Activated T-helper 2 cell treated with anti-CD3 and anti-CD28 coated beads, Interferon-gamma antibody, Interleukin-2, Interleukin-4, amounts not matched to agents 10 μg/mL and 5 μg/mL and 100 μg/mL, durations not matched to agents 14 hours and 24 hours and 36 hours (primary cell): ENCODE measurements around the gene HOXC11. TPM values are rescaled to one million over a fixed set of nuclear protein-coding genes. Genes with fewer than 3 reads are reported as not detected.

Source experiments
- DNase-seq: peaks from one replicate; pipeline ENCODE4 v3.0.0; 2021; ENCODE audit warnings: low spot score
- H3K27ac Mint-ChIP-seq: one replicate; pipeline ENCODE4 v1.8.0; 2021; ENCODE audit warnings: mixed read lengths
- H3K27me3 Mint-ChIP-seq: one replicate; pipeline ENCODE4 v1.8.0; 2021; ENCODE audit warnings: low read depth, mixed read lengths
- H3K36me3 Mint-ChIP-seq: one replicate; pipeline ENCODE4 v1.8.0; 2021; ENCODE audit warnings: low read depth, mixed read lengths
- H3K4me1 Mint-ChIP-seq: one replicate; pipeline ENCODE4 v1.8.0; 2021; ENCODE audit warnings: low read depth, mixed read lengths
- H3K4me3 Mint-ChIP-seq: one replicate; pipeline ENCODE4 v1.8.0; 2021; ENCODE audit warnings: low read depth, mild to moderate bottlenecking, moderate library complexity, mixed read lengths
- H3K9me3 Mint-ChIP-seq: one replicate; pipeline ENCODE4 v1.8.0; 2021; ENCODE audit warnings: mixed read lengths
- intact Hi-C: fragments of 100-400 bp; cut with micrococcal nuclease; formaldehyde crosslinking; loops from one replicate; pipeline ENCODE4 v1.15.1; 2023
- total RNA-seq: library from RNA; stranded (reverse); gene quantifications from 2 replicates; pipeline ENCODE4 v1.2.3, GENCODE V29; 2022

The HOXC11 gene
- total RNA-seq, 1 donor from 2014 or later: not detected

- no peak overlapping the region for H3K27ac Mint-ChIP-seq
- intact Hi-C loops: loop anchor here (10.0 kb wide), 2 partner anchors 55 to 295 kb away; partner anchors contain the start of gene HOXC13
- peaks cover 23% of the 10 kb centered on the region for H3K4me1 Mint-ChIP-seq
- no peak for DNase-seq
- no peak overlapping the region for H3K4me3 Mint-ChIP-seq
- H3K9me3 Mint-ChIP-seq: no peaks in the 10 kb centered on the region
- no peaks in the 10 kb centered on the region for H3K36me3 Mint-ChIP-seq
- H3K27me3 Mint-ChIP-seq: peaks cover 93% of the 10 kb centered on the region
Measured at GRCh38 chr12:53989227-53990113, 16.5 kb downstream of the HOXC11 start.

DNA sequence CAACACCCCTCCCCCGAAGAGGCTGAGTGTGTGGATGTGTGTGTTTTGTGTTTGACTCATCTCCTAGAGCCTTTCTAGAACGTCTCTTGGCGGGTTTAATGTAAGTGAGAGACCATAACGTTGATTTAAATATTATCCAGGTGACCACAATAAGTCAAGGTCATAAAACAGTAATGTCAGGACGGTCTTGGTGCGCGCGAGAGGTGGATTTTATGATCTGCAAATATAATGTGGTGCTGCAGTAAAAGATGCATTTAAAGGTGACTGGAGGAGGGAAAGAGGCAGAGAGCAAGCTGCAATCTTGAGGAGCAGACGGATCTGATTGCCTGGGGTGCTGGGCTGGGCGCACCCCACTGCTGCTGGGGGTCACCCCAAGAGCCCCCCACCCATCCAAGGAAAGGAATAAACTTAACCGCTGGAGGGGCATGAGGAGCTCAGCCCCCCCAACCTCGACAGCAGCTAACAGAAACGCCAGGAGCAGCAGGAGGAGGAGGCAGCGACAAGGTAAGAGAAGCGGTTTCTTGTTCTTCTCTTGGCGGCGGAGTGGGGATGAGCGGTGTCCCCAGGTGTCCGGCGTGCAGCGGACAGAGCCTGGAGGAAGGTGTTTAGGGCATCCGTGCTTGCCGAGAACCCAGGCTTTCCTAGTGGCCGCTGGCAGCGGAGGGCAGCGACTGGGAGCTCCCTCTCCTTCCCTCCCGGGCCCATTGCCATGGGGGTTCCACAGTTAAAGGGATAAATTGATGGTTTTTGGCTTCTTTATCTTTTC, 17.6 kb downstream of the HOXC11 start:
- intact Hi-C loops: loop anchor here (10.0 kb wide), 2 partner anchors 56 to 296 kb away; partner anchors contain the start of gene HOXC13
- H3K4me3 Mint-ChIP-seq: no peak overlapping the region
- no peak for DNase-seq

DNA sequence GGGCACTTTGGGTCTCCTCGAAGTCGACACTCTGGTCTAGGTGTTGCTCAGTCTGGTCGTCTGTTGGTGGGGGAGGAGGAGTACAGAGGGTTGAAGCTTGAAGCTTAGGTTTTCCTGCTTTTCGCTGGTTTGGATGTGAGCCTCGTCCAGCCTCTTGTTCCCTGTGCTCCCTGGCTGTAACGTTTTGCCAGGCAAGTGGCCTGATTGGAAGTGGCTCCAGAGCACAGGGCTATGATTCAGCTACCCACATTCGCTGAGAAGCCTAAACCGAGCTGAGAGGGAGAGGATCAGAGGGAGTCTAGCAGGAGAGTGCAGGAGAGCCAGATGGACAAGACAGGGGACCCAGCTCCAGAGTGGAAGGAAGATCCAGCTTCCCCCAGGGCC, 18.1 kb downstream of the HOXC11 start:
- H3K27ac Mint-ChIP-seq: no peak overlapping the region
- intact Hi-C loops: loop anchor here (10.0 kb wide), 2 partner anchors 56 to 296 kb away; partner anchors contain the start of gene HOXC13
- peaks cover 95% of the 10 kb centered on the region for H3K27me3 Mint-ChIP-seq
- no peak overlapping the region for H3K4me3 Mint-ChIP-seq
- H3K36me3 Mint-ChIP-seq: no peaks in the 10 kb centered on the region
- no peak for DNase-seq
- H3K9me3 Mint-ChIP-seq: no peaks in the 10 kb centered on the region
- peaks cover 27% of the 10 kb centered on the region for H3K4me1 Mint-ChIP-seq

More for the DNA sequence above, 17.6 kb downstream of the HOXC11 start:
- Mint-ChIP-seq H3K9me3 (no peaks in the 10 kb centered on the region), H3K27ac (no peak overlapping the region), H3K36me3 (no peaks in the 10 kb centered on the region), H3K4me1 (peaks cover 25% of the 10 kb centered on the region), H3K27me3 (peaks cover 93% of the 10 kb centered on the region)

DNA sequence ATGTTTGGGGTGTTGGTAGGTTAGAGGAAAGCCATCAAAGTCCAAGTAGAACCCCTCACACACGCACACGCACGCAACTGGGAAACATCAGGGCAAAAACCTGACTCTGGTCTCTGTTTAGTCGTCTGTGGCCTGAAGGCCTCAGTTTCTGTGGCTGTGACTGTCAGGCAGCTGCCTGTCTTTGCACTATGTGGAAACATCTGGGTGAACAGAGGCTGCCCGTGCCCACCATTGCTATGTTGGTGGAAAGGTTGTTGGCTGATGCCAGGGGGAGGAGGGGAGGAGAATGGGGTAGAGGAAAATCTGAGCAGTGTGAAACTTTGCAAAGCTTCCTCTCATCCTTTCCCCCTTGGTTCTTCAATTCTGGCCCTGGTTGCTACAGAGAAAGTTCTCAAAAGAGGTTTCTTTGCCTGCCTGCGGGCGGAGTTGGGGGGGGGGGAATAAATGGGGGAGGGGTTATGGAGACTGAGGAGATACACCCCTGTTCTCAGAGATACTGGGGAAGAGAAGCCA, 19.5 kb downstream of the HOXC11 start:
- DNase-seq: no peak
- Mint-ChIP-seq H3K4me3 (no peak overlapping the region), H3K27me3 (peaks cover 93% of the 10 kb centered on the region), H3K4me1 (peaks cover 27% of the 10 kb centered on the region), H3K36me3 (no peaks in the 10 kb centered on the region), H3K9me3 (no peaks in the 10 kb centered on the region), H3K27ac (no peak overlapping the region)
- intact Hi-C loops: loop anchor here (10.0 kb wide), 2 partner anchors 58 to 298 kb away; partner anchors contain the start of gene HOXC13

DNA sequence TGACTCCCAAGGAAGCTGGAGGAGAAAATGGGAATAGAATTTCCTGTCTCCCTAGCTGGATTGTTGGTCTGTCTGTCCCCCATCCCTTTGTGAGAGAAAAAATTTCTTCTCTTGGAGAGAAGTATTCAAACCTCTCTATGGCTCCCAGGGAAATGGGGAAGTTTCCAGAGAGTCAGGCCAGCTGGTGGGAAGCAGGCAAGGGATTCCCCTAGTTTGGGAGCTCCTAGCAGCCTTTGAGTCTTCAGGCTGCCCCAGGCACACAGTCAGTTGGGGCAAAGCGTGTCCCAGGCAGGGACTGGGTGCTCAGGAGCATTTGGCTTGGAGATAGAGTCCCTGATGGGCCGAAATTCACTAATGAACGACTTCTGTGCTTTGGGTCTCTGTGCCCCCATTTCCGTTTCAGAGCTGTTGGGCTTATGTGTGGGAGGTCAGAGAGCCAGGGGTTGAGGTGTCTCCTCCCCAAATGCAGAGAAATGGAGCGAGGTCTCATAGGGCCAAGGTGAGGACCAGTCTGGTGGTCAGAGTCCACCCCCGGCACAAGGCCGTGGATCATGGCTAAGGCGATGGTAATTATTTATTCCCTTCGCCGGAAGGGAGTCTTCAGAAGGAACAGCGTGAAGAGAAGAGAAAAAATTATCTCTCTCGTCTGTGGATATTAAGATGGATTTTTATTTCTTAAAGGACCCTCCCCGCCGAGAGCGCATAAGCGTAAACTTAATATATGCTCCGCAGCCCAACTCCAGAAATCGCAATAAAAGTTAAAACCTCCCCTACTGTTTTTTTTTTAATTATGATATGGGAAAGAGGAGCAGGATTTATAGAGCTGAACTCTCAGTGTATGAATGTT, 20.5 kb downstream of the HOXC11 start:
- H3K4me3 Mint-ChIP-seq: no peak overlapping the region
- H3K4me1 Mint-ChIP-seq: peaks cover 28% of the 10 kb centered on the region
- H3K27ac Mint-ChIP-seq: no peak overlapping the region
- no peaks in the 10 kb centered on the region for H3K36me3 Mint-ChIP-seq
- intact Hi-C loops: loop anchor here (10.0 kb wide), 2 partner anchors 59 to 299 kb away; partner anchors contain the start of gene HOXC13
- peaks cover 94% of the 10 kb centered on the region for H3K27me3 Mint-ChIP-seq
- DNase-seq: no peak
- no peaks in the 10 kb centered on the region for H3K9me3 Mint-ChIP-seq

DNA sequence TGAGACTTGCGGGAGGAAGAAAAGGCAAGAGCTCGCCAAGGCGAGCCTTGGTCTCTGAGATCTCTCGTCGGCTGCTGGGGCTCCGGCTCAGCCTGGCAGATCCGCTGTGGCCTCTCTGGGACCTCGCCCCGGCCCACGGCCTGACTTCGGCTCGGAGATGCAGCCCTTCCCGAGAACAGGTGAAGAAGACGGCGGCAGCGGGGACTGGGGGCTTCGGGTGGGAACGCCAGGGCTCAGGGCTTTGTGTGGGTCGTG, 21.0 kb downstream of the HOXC11 start:
- Mint-ChIP-seq H3K27me3 (peaks cover 94% of the 10 kb centered on the region), H3K27ac (peak overlapping the region; percentile 52)
- intact Hi-C loops: loop anchor here (10.0 kb wide), 2 partner anchors 59 to 299 kb away; partner anchors contain the start of gene HOXC13

GRCh38 chr12:53994264-53995001, 21.5 kb downstream of the HOXC11 start:
- H3K4me3 Mint-ChIP-seq: no peak overlapping the region
- H3K9me3 Mint-ChIP-seq: no peaks in the 10 kb centered on the region
- peaks cover 23% of the 10 kb centered on the region for H3K4me1 Mint-ChIP-seq
- peak overlapping the region; percentile 52 for H3K27ac Mint-ChIP-seq
- intact Hi-C loops: loop anchor here (5.0 to 10.0 kb wide), 3 partner anchors 58 to 300 kb away; partner anchors contain the start of genes HOXC13 and HOXC4
- H3K27me3 Mint-ChIP-seq: peaks cover 93% of the 10 kb centered on the region
- no peak for DNase-seq
- no peaks in the 10 kb centered on the region for H3K36me3 Mint-ChIP-seq

More for the DNA sequence above, 21.0 kb downstream of the HOXC11 start:
- Mint-ChIP-seq H3K4me3 (no peak overlapping the region), H3K36me3 (no peaks in the 10 kb centered on the region), H3K4me1 (peaks cover 27% of the 10 kb centered on the region), H3K9me3 (no peaks in the 10 kb centered on the region)
- DNase-seq: no peak

- intact Hi-C loops: loop anchor here (5.0 to 10.0 kb wide), 3 partner anchors 57 to 300 kb away; partner anchors contain the start of genes HOXC13 and HOXC4
- H3K27ac Mint-ChIP-seq: no peak overlapping the region
Measured at GRCh38 chr12:53995002-53995377, 22.1 kb downstream of the HOXC11 start.

GRCh38 chr12:53995378-53996239, 22.7 kb downstream of the HOXC11 start:
- H3K4me3 Mint-ChIP-seq: peak overlapping the region; percentile 59
- peaks cover 18% of the 10 kb centered on the region for H3K4me1 Mint-ChIP-seq

More at GRCh38 chr12:53995002-53995377, 22.1 kb downstream of the HOXC11 start:
- Mint-ChIP-seq H3K36me3 (no peaks in the 10 kb centered on the region), H3K4me3 (no peak overlapping the region), H3K27me3 (peaks cover 92% of the 10 kb centered on the region), H3K4me1 (peaks cover 20% of the 10 kb centered on the region), H3K9me3 (no peaks in the 10 kb centered on the region)
- no peak for DNase-seq

GRCh38 chr12:53996240-53997203, 23.6 kb downstream of the HOXC11 start:
- no peaks in the 10 kb centered on the region for H3K9me3 Mint-ChIP-seq
- peaks cover 18% of the 10 kb centered on the region for H3K4me1 Mint-ChIP-seq
- H3K4me3 Mint-ChIP-seq: peak overlapping the region; percentile 59
- DNase-seq: no peak
- intact Hi-C loops: loop anchor here (2.0 to 10.0 kb wide), 4 partner anchors 44 to 302 kb away; partner anchors contain the start of genes HOXC13 and HOXC4
- H3K27ac Mint-ChIP-seq: no peak overlapping the region
- H3K36me3 Mint-ChIP-seq: no peaks in the 10 kb centered on the region
- peaks cover 90% of the 10 kb centered on the region for H3K27me3 Mint-ChIP-seq

More at GRCh38 chr12:53995378-53996239, 22.7 kb downstream of the HOXC11 start:
- H3K27me3 Mint-ChIP-seq: peaks cover 90% of the 10 kb centered on the region
- no peaks in the 10 kb centered on the region for H3K9me3 Mint-ChIP-seq
- intact Hi-C loops: loop anchor here (2.0 to 10.0 kb wide), 4 partner anchors 43 to 301 kb away; partner anchors contain the start of genes HOXC13 and HOXC4
- no peak for DNase-seq
- H3K27ac Mint-ChIP-seq: no peak overlapping the region
- no peaks in the 10 kb centered on the region for H3K36me3 Mint-ChIP-seq
